Neural progenitor cell (in vitro differentiated cells): ENCODE measurements around the gene CREM. TPM values are rescaled to one million over a fixed set of nuclear protein-coding genes. Genes with fewer than 3 reads are reported as not detected.
A peak's percentile ranks its signal among the peaks of the same experiment; 100 is the strongest.

Experiments
- DNase-seq: peaks from one replicate; pipeline ENCODE4 v3.0.0-alpha.2; 2016; ENCODE audit warnings: low spot score
- H2AFZ ChIP-seq: fragments of 200-600 bp; sonication (generic); replicated peaks from 2 replicates; pipeline ENCODE4 v1.6.1; 2016; ENCODE audit warnings: antibody characterized with exemption
- H3F3A ChIP-seq: fragments of 200-600 bp; sonication (generic); 2 replicates; pipeline ENCODE4 v1.6.1; 2016; ENCODE audit warnings: antibody characterized with exemption, low read depth
- H3K27ac ChIP-seq: fragments of 200-600 bp; sonication (generic); 2 replicates; pipeline ENCODE4 v1.5.1; 2016; ENCODE audit warnings: mild to moderate bottlenecking
- H3K27me3 ChIP-seq: fragments of 200-600 bp; sonication (generic); 2 replicates; pipeline ENCODE4 v1.6.1; 2016; ENCODE audit warnings: mild to moderate bottlenecking, moderate library complexity
- H3K36me3 ChIP-seq: fragments of 200-600 bp; sonication (generic); 2 replicates; pipeline ENCODE4 v1.5.1; 2016
- H3K4me1 ChIP-seq: fragments of 200-600 bp; sonication (generic); 2 replicates; pipeline ENCODE4 v1.6.1; 2016; ENCODE audit warnings: mixed run types
- H3K4me2 ChIP-seq: fragments of 200-600 bp; sonication (generic); 2 replicates; pipeline ENCODE4 v1.6.1; 2016
- H3K4me3 ChIP-seq: fragments of 200-600 bp; sonication (generic); 2 replicates; pipeline ENCODE4 v1.5.1; 2016
- H3K79me2 ChIP-seq: fragments of 200-600 bp; sonication (generic); 2 replicates; pipeline ENCODE4 v1.6.1; 2016; ENCODE audit warnings: low read depth
- H3K9ac ChIP-seq: fragments of 200-600 bp; sonication (generic); 2 replicates; pipeline ENCODE4 v1.6.1; 2016
- H3K9me3 ChIP-seq: fragments of 200-600 bp; sonication (generic); 2 replicates; pipeline ENCODE4 v1.5.1; 2016; ENCODE audit warnings: low read depth
- H4K20me1 ChIP-seq: fragments of 200-600 bp; sonication (generic); 2 replicates; pipeline ENCODE4 v1.6.1; 2016; ENCODE audit warnings: low read depth
- H3K27ac Mint-ChIP-seq: 3 replicates; pipeline ENCODE4 v1.8.0; 2021; ENCODE audit warnings: mixed read lengths
- H3K27me3 Mint-ChIP-seq: 2 replicates; pipeline ENCODE4 v1.8.0; 2022; ENCODE audit warnings: low read depth, mild to moderate bottlenecking, inconsistent platforms, moderate library complexity, mixed read lengths; ENCODE audit not compliant: insufficient read depth
- H3K36me3 Mint-ChIP-seq: 3 replicates; pipeline ENCODE4 v1.8.0; 2021; ENCODE audit warnings: mixed read lengths
- H3K4me1 Mint-ChIP-seq: 3 replicates; pipeline ENCODE4 v1.8.0; 2021; ENCODE audit warnings: mixed read lengths
- H3K4me3 Mint-ChIP-seq: 3 replicates; pipeline ENCODE4 v1.8.0; 2021; ENCODE audit warnings: mild to moderate bottlenecking, moderate library complexity, mixed read lengths
- H3K9me3 Mint-ChIP-seq: 3 replicates; pipeline ENCODE4 v1.8.0; 2020; ENCODE audit warnings: mixed read lengths
- CTCF ChIP-seq: fragments of 200-600 bp; sonication (generic); IDR thresholded peaks from 2 replicates; pipeline ENCODE4 v1.5.1; 2017; ENCODE audit warnings: antibody characterized with exemption, mild to moderate bottlenecking
- EZH2 ChIP-seq: fragments of 200-600 bp; sonication (generic); IDR thresholded peaks from 2 replicates; pipeline ENCODE4 v1.6.1; 2017; ENCODE audit warnings: antibody characterized with exemption, mild to moderate bottlenecking, moderate library complexity
- EZH2phosphoT487 ChIP-seq: fragments of 200-600 bp; sonication (generic); IDR thresholded peaks from 2 replicates; pipeline ENCODE4 v1.6.1; 2017; ENCODE audit warnings: antibody characterized with exemption
- total RNA-seq: library from RNA; depleted of rRNA; stranded (reverse); fragments of >200 nt; gene quantifications from 2 replicates; pipeline ENCODE4 v1.2.3, GENCODE V29; 2015; ENCODE audit warnings: low replicate concordance

The CREM gene
- total RNA-seq, 1 donor from 2014 or later, result 74.2 TPM

- Histone ChIP-seq H3K4me3 (no peak overlapping the region), H3K27ac (no peak overlapping the region), H4K20me1 (no peaks in the 10 kb centered on the region), H3F3A (no peaks in the 10 kb centered on the region), H3K4me2 (no peak overlapping the region), H3K9me3 (no peaks in the 10 kb centered on the region), H3K79me2 (no peaks in the 10 kb centered on the region), H3K4me1 (no peaks in the 10 kb centered on the region), H3K36me3 (no peaks in the 10 kb centered on the region), H3K27me3 (no peaks in the 10 kb centered on the region), H3K9ac (no peak overlapping the region), H2AFZ (no peak overlapping the region)
- no peak overlapping the region for H3K4me3 Mint-ChIP-seq
- H3K27me3 Mint-ChIP-seq, result peaks cover 2% of the 10 kb centered on the region
- no peak for DNase-seq
- H3K9me3 Mint-ChIP-seq, result no peaks in the 10 kb centered on the region
- H3K36me3 Mint-ChIP-seq, result peaks cover 4% of the 10 kb centered on the region
- H3K4me1 Mint-ChIP-seq, result peaks cover 4% of the 10 kb centered on the region
- no peak overlapping the region for H3K27ac Mint-ChIP-seq
- TF ChIP-seq CTCF (no peak), EZH2phosphoT487 (no peak), EZH2 (no peak)
These were observed 77.1 kb downstream of the CREM start for GRCh38 chr10:35203745-35204144.

- peaks cover 4% of the 10 kb centered on the region for H3K4me1 ChIP-seq
- no peak overlapping the region for H3K4me3 Mint-ChIP-seq
- H2AFZ ChIP-seq, result no peak overlapping the region
- H3K36me3 ChIP-seq, result no peaks in the 10 kb centered on the region
- no peaks in the 10 kb centered on the region for H4K20me1 ChIP-seq
- no peak overlapping the region for H3K4me2 ChIP-seq
- TF ChIP-seq EZH2 (no peak), EZH2phosphoT487 (no peak), CTCF (no peak)
- peaks cover 11% of the 10 kb centered on the region for H3K4me1 Mint-ChIP-seq
- H3K9me3 ChIP-seq, result no peaks in the 10 kb centered on the region
- peaks cover 4% of the 10 kb centered on the region for H3K36me3 Mint-ChIP-seq
- H3F3A ChIP-seq, result no peaks in the 10 kb centered on the region
- DNase-seq, result no peak
- no peak overlapping the region for H3K9ac ChIP-seq
- no peak overlapping the region for H3K4me3 ChIP-seq
- no peak overlapping the region for H3K27ac Mint-ChIP-seq
- H3K79me2 ChIP-seq, result no peaks in the 10 kb centered on the region
- H3K27ac ChIP-seq, result no peak overlapping the region
- no peaks in the 10 kb centered on the region for H3K9me3 Mint-ChIP-seq
- H3K27me3 Mint-ChIP-seq, result peaks cover 2% of the 10 kb centered on the region
- no peaks in the 10 kb centered on the region for H3K27me3 ChIP-seq
These were observed 78.1 kb downstream of the CREM start for GRCh38 chr10:35204650-35205319.

GRCh38 chr10:35206274-35206673 is 79.6 kb downstream of the CREM start:
- Mint-ChIP-seq H3K4me1 (peaks cover 20% of the 10 kb centered on the region), H3K9me3 (no peaks in the 10 kb centered on the region), H3K4me3 (no peak overlapping the region), H3K27me3 (no peaks in the 10 kb centered on the region), H3K36me3 (peaks cover 11% of the 10 kb centered on the region), H3K27ac (peak overlapping the region; percentile 59)
- Histone ChIP-seq H3K4me3 (no peak overlapping the region), H3K4me2 (no peak overlapping the region), H3K9ac (no peak overlapping the region), H3K79me2 (no peaks in the 10 kb centered on the region), H3K27ac (no peak overlapping the region), H3K27me3 (no peaks in the 10 kb centered on the region), H3F3A (no peaks in the 10 kb centered on the region), H2AFZ (no peak overlapping the region), H3K4me1 (peaks cover 13% of the 10 kb centered on the region), H3K9me3 (no peaks in the 10 kb centered on the region), H3K36me3 (no peaks in the 10 kb centered on the region), H4K20me1 (no peaks in the 10 kb centered on the region)
- DNase-seq, result no peak
- no peak for TF ChIP-seq EZH2phosphoT487
- TF ChIP-seq CTCF, result no peak
- TF ChIP-seq EZH2, result no peak
